Measurements from ENCODE around the gene RNF133. TPM values are rescaled to one million over a fixed set of nuclear protein-coding genes. Genes with fewer than 3 reads are reported as not detected.
A peak's percentile ranks its signal among the peaks of the same experiment; 100 is the strongest.

The RNF133 gene
- total and polyA plus RNA-seq, 2 donors from 2014 or later, result 1.3 TPM; not detected in 1

DNA sequence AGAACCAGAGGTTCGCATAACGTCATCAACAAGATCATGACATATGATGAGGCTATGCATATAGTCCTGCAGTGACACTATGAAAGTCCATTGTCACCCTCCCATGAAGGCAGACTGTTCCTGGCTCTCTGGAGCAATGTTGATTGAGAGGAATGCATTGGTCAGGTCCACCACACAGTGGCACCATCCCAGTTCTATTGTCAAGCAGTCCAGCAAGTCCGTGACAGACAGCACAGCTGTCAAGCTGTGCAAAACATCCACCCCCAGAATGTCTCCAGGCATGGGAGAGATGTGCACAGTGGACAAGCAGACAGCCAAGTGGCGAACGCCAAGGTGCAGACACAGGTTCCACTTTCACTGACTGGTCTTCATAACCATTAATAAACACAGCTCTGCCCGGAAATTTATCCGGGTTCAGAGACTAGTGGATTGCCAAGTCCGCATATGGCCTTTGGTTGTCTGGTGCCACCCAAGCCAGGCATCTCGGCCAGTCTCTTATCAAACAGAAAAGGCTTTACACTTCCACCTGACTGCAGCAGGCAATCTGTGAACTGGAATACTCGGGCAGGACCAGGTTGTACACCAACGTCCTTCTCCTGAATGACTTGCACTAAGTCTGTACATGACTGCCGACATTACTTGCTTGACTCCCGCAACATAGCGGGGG, 7.2 kb downstream of the RNF133 start:
- Histone ChIP-seq H3K9ac (ENCODE audit: low read length in 3 of 3) (no peak overlapping the region), H3K27ac (ENCODE audit: low read depth in 2 of 2, low read length in 2 of 2) (no peak overlapping the region), H3K4me1 (ENCODE audit: control insufficient read depth in 2 of 3, insufficient read depth in 2 of 3, low read depth in 1 of 3, low read length in 3 of 3) (no peaks in the 10 kb centered on the region), H3K36me3 (ENCODE audit: control insufficient read depth in 2 of 3, insufficient read depth in 3 of 3, low read length in 3 of 3) (no peaks in the 10 kb centered on the region), H3K27me3 (ENCODE audit: control insufficient read depth, insufficient read depth, low read length) (no peaks in the 10 kb centered on the region), H3K4me3 (ENCODE audit: low read length in 3 of 3) (no peak overlapping the region), H3K9me3 (ENCODE audit: control insufficient read depth in 2 of 3, insufficient read depth in 1 of 3, low read length in 3 of 3) (no peaks in the 10 kb centered on the region)
- intact Hi-C loops (cut with DNase I), result no loop called here
- TF ChIP-seq, protein P1, sequence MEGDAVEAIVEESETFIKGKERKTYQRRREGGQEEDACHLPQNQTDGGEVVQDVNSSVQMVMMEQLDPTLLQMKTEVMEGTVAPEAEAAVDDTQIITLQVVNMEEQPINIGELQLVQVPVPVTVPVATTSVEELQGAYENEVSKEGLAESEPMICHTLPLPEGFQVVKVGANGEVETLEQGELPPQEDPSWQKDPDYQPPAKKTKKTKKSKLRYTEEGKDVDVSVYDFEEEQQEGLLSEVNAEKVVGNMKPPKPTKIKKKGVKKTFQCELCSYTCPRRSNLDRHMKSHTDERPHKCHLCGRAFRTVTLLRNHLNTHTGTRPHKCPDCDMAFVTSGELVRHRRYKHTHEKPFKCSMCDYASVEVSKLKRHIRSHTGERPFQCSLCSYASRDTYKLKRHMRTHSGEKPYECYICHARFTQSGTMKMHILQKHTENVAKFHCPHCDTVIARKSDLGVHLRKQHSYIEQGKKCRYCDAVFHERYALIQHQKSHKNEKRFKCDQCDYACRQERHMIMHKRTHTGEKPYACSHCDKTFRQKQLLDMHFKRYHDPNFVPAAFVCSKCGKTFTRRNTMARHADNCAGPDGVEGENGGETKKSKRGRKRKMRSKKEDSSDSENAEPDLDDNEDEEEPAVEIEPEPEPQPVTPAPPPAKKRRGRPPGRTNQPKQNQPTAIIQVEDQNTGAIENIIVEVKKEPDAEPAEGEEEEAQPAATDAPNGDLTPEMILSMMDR (IDR thresholded peaks at IDR 0.05; ENCODE audit: borderline replicate concordance, extremely low read depth, insufficient read depth), result no peak
- DNase-seq, result no peak
- FAIRE-seq, result no peak

DNA sequence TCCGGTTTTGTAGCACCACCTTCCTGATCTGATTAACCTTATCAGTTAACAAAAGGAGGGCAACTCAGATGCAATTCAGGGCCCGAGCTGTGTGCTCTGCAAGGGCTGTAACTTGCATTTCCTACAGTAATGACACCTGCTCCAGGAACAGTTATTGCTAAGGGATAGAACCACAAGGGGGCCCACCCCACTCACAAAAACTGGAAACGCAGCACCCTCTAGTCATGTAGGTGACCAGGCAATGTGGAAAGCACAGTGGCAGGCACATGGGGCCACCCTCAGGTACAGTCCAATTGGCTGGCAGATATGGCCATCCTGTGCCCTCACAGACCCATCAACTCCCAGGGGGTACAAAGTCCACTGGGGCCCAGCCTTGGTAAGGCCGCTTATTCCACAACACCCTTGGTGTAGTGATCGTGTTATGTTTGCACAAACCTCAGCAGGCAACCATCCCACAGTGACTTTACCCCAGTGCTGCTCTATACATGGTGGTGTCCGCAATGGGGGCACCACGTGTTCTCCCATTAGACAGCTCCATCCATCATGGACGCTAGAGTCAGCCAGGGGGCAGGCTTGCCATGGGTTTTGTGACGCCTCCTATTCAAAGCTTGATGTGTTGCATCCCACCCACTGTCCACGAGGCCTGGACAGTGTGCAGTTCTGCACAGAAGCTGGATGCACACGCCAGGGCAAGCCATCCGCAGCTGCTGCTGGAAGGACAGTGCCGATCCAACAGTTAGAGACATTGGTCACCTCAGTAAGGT, 9.4 kb downstream of the RNF133 start:
- no peak for DNase-seq
- Histone ChIP-seq H3K4me3 (ENCODE audit: low read length in 3 of 3) (no peak overlapping the region), H3K36me3 (ENCODE audit: control insufficient read depth in 2 of 3, insufficient read depth in 3 of 3, low read length in 3 of 3) (no peaks in the 10 kb centered on the region), H3K4me1 (ENCODE audit: control insufficient read depth in 2 of 3, insufficient read depth in 2 of 3, low read depth in 1 of 3, low read length in 3 of 3) (no peaks in the 10 kb centered on the region), H3K9ac (ENCODE audit: low read length in 3 of 3) (no peak overlapping the region), H3K27me3 (ENCODE audit: control insufficient read depth, insufficient read depth, low read length) (no peaks in the 10 kb centered on the region), H3K27ac (ENCODE audit: low read depth in 2 of 2, low read length in 2 of 2) (no peak overlapping the region), H3K9me3 (ENCODE audit: control insufficient read depth in 2 of 3, insufficient read depth in 1 of 3, low read length in 3 of 3) (no peaks in the 10 kb centered on the region)
- TF ChIP-seq, protein P1 (IDR thresholded peaks at IDR 0.05; ENCODE audit: borderline replicate concordance, extremely low read depth, insufficient read depth), result no peak
- intact Hi-C loops (cut with DNase I), result no loop called here
- FAIRE-seq, result no peak

DNA sequence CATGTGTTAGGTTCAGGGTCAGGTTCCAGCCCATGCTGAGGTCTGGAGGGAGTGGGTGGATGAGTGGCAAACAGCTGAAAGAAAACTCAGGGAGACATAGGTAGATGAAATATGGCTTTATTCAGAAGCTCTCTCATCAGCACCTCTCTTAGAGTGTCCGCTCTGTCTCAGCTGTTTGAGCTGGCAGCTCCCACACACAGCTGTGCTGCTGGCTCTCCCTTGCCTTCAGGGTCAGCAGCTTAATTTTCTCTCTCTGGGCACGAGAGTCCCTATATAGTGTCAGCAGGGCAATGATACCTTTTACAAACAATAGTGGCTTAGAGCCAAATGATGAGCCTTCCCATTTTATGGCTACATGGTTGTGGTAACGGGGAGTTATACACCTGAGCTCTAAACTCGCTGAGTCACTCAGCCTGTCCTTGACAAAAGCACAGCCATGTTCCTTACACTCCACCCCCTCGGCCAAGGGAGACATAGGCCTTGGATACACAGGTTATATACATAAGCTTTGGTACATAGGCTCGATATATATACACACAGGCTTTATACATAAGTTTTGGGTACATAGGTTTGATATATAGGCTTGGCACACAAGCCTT, 10.4 kb downstream of the RNF133 start:
- Histone ChIP-seq H3K36me3 (ENCODE audit: control insufficient read depth in 2 of 3, insufficient read depth in 3 of 3, low read length in 3 of 3) (no peaks in the 10 kb centered on the region), H3K9me3 (ENCODE audit: control insufficient read depth in 2 of 3, insufficient read depth in 1 of 3, low read length in 3 of 3) (no peaks in the 10 kb centered on the region), H3K4me3 (ENCODE audit: low read length in 3 of 3) (no peak overlapping the region), H3K27ac (ENCODE audit: low read depth in 2 of 2, low read length in 2 of 2) (no peak overlapping the region), H3K9ac (ENCODE audit: low read length in 3 of 3) (no peak overlapping the region), H3K27me3 (ENCODE audit: control insufficient read depth, insufficient read depth, low read length) (no peaks in the 10 kb centered on the region), H3K4me1 (ENCODE audit: control insufficient read depth in 2 of 3, insufficient read depth in 2 of 3, low read depth in 1 of 3, low read length in 3 of 3) (no peaks in the 10 kb centered on the region)
- DNase-seq (peak in 3 of 5 donors; percentile 58 to 74 (median 68)), FAIRE-seq (no peak)
- TF ChIP-seq, protein P1 (IDR thresholded peaks at IDR 0.05; ENCODE audit: borderline replicate concordance, extremely low read depth, insufficient read depth), result no peak
- intact Hi-C loops (cut with DNase I), result no loop called here

All from kidney (tissue), 14 donors.